Measurements from ENCODE around the gene ZNF460. TPM values are rescaled to one million over a fixed set of nuclear protein-coding genes. Genes with fewer than 3 reads are reported as not detected.
A peak's percentile ranks its signal among the peaks of the same experiment; 100 is the strongest.

The ZNF460 gene
- total and polyA plus RNA-seq, 2 of the 8 experiments (the other 6 are each of a cell fraction or from before 2014, with no cell fraction given), result 9.3 to 57.9 TPM

DNA sequence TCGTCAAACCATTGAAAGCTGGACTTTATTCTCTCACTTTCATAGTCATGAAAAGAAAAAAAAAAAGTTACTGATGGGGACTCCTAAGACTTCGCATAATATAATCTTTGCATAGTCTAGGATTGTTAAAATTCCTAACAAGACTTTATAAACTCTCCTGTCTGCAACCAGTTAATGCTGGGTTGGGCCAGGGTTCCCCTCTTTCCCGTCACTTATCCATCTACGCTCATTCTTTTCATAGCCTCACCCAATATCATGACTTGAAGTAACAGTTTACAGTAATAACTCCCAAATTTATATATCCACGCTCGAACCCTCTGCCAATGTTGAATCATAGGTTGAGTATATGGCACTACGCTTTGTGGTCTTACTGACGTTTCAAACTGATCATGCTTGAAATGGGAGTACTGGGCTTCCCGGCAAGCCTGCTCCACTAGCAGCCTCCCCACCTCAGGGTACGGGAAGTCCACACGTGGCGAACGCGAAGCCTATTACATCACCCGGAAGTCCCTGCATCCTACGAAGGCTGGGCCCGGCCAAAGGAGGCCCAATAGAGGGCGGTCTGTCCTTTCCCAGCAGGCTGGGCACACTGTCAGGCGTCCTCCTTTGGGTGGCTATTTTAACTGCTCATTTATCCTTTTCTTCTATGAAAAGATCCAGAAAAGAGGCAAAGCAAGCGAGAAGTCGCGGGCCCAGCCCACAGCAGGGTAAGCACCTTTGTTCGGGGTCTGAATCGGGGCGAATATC, 694 bp upstream of the ZNF460 start (continued):
- TF ChIP-seq, protein P1, sequence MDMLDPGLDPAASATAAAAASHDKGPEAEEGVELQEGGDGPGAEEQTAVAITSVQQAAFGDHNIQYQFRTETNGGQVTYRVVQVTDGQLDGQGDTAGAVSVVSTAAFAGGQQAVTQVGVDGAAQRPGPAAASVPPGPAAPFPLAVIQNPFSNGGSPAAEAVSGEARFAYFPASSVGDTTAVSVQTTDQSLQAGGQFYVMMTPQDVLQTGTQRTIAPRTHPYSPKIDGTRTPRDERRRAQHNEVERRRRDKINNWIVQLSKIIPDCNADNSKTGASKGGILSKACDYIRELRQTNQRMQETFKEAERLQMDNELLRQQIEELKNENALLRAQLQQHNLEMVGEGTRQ (IDR thresholded peaks at IDR 0.05; ENCODE audit: low read length), result peak; percentile 39; the same call in 1 of the 2 replicates
- TF ChIP-seq CEBPB (IDR thresholded peaks at IDR 0.05; ENCODE audit: low read depth, low read length) (peak; percentile 87), TAF1 (IDR thresholded peaks at IDR 0.05; ENCODE audit: low read depth, low read length) (peak; percentile 89), SRF (IDR thresholded peaks at IDR 0.05; ENCODE audit: low read depth, low read length) (no peak), CHD2 (IDR thresholded peaks at IDR 0.05; ENCODE audit: low read length) (no peak), SP2 (IDR thresholded peaks at IDR 0.05; ENCODE audit: low read length) (no peak), ASH2L (IDR thresholded peaks at IDR 0.05; ENCODE audit: low read length) (no peak), CREB1 (IDR thresholded peaks at IDR 0.05) (peak; percentile 30; the same call in 1 of the 2 replicates), SP4 (IDR thresholded peaks at IDR 0.05; ENCODE audit: low read length) (no peak), TEAD4 (IDR thresholded peaks at IDR 0.05; ENCODE audit: low read depth, low read length) (no peak), SIX5 (IDR thresholded peaks at IDR 0.05; ENCODE audit: low read depth, low read length) (no peak), EP300 (IDR thresholded peaks at IDR 0.05; ENCODE audit: borderline replicate concordance in 1 of 2, low read depth in 2 of 2, low read length in 2 of 2) (no peak), KDM5A (IDR thresholded peaks at IDR 0.05; ENCODE audit: low read length) (no peak), BACH1 (IDR thresholded peaks at IDR 0.05; ENCODE audit: low read length) (no peak), BRCA1 (IDR thresholded peaks at IDR 0.05; ENCODE audit: low read depth, low read length) (no peak), PHF8 (conservative IDR thresholded peaks at IDR 0.05; ENCODE audit: low read depth, low read length) (no peak; the same call in none of the 2 replicates), BCL11A (IDR thresholded peaks at IDR 0.05; ENCODE audit: low read depth in 2 of 2, low read length in 2 of 2) (no peak), NANOG (IDR thresholded peaks at IDR 0.05; ENCODE audit: insufficient read depth, low read depth, low read length, poor library complexity, severe bottlenecking) (no peak), JUN (IDR thresholded peaks at IDR 0.05; ENCODE audit: low read depth, low read length) (no peak), RAD21 (IDR thresholded peaks at IDR 0.05 in 1 of 2, conservative IDR thresholded peaks at IDR 0.05 in 1 of 2; ENCODE audit: low read depth in 2 of 2, low read length in 2 of 2) (peak; percentile 17 to 31; a peak in 2 of 4 replicates)
- TF ChIP-seq, protein P2, sequence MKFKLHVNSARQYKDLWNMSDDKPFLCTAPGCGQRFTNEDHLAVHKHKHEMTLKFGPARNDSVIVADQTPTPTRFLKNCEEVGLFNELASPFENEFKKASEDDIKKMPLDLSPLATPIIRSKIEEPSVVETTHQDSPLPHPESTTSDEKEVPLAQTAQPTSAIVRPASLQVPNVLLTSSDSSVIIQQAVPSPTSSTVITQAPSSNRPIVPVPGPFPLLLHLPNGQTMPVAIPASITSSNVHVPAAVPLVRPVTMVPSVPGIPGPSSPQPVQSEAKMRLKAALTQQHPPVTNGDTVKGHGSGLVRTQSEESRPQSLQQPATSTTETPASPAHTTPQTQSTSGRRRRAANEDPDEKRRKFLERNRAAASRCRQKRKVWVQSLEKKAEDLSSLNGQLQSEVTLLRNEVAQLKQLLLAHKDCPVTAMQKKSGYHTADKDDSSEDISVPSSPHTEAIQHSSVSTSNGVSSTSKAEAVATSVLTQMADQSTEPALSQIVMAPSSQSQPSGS (IDR thresholded peaks at IDR 0.05; ENCODE audit: low read length), result peak; percentile 96
- TF ChIP-seq, protein P3, sequence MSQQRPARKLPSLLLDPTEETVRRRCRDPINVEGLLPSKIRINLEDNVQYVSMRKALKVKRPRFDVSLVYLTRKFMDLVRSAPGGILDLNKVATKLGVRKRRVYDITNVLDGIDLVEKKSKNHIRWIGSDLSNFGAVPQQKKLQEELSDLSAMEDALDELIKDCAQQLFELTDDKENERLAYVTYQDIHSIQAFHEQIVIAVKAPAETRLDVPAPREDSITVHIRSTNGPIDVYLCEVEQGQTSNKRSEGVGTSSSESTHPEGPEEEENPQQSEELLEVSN (IDR thresholded peaks at IDR 0.05), result peak; percentile 49; the same call in 1 of the 2 replicates
